Aorta (tissue), 5 donors: ENCODE data around the gene ARRDC4. TPM values are rescaled to one million over a fixed set of nuclear protein-coding genes. Genes with fewer than 3 reads are reported as not detected.
"Not testable (repeated sequence)": the region's sequence is repeated elsewhere in the genome, so short reads cannot be mapped to it uniquely, and the experiment has no call there.

Experiments used
- ATAC-seq: fragments of 200-7000 bp; cut with Tn5 transposase; one replicate; pipeline ENCODE4 v1.9.1; 2022; ENCODE audit warnings: moderate library complexity; ENCODE audit not compliant: low FRiP score
- DNase-seq, 2 donors: peaks; one replicate each; pipeline ENCODE4 v3.0.0-alpha.2; 2020
- H3K27ac ChIP-seq, 2 donors: one replicate each; pipeline ENCODE4 v1.5.1; 2013; ENCODE audit warnings: low read length in 2 of 2, mild to moderate bottlenecking in 2 of 2, moderate library complexity in 2 of 2, control low read depth in 1 of 2, inconsistent platforms in 1 of 2, low read depth in 1 of 2
- H3K27me3 ChIP-seq, 2 donors: one replicate each; pipeline ENCODE4 v1.6.1; 2013; ENCODE audit warnings: control low read depth in 1 of 2, low read length in 1 of 2, mild to moderate bottlenecking in 1 of 2, moderate library complexity in 1 of 2; ENCODE audit not compliant: insufficient read depth in 2 of 2, control insufficient read depth in 1 of 2
- H3K36me3 ChIP-seq, 2 donors: one replicate each; pipeline ENCODE4 v1.6.1; 2013; ENCODE audit warnings: control low read depth in 1 of 2, low read length in 1 of 2, mild to moderate bottlenecking in 1 of 2; ENCODE audit not compliant: insufficient read depth in 2 of 2, control insufficient read depth in 1 of 2
- H3K4me1 ChIP-seq, 2 donors: one replicate each; pipeline ENCODE4 v1.6.1; 2013; ENCODE audit warnings: low read length in 2 of 2, control low read depth in 1 of 2, mild to moderate bottlenecking in 1 of 2, moderate library complexity in 1 of 2; ENCODE audit not compliant: insufficient read depth in 2 of 2, control insufficient read depth in 1 of 2
- H3K4me3 ChIP-seq, 2 donors: one replicate each; pipeline ENCODE4 v1.5.1; 2013; ENCODE audit warnings: low read length in 2 of 2, control low read depth in 1 of 2, mild to moderate bottlenecking in 1 of 2
- H3K9me3 ChIP-seq: one replicate; pipeline ENCODE4 v1.6.1; 2013; ENCODE audit warnings: mild to moderate bottlenecking, low read length; ENCODE audit not compliant: control insufficient read depth
- WGBS, 2 donors: extraction: QIAGEN DNeasy Blood & Tissue Kit; methylation state at CpG; one replicate each; pipeline ENCODE4 v1.1.7; 2013; 5-methylcytosine and 5-hydroxymethylcytosine counted together
- intact Hi-C, 2 donors: fragments of 100-400 bp; cut with DNase I; formaldehyde crosslinking; loops; one replicate each; pipeline versions ENCODE4 v1.14.2 to v1.15.0; 2022
- polyA plus RNA-seq, 2 donors: library from polyadenylated mRNA; stranded (reverse); fragments of 200-250 nt; gene quantifications; one replicate each; pipeline ENCODE4 v1.2.3, GENCODE V29; 2013
- total RNA-seq, 2 donors: library from RNA; stranded (reverse); fragmentation: NEBNext Ultra II Directional; extraction: Animal tissue kit (Norgen Biotek cat#: 25700); gene quantifications; one replicate each; pipeline ENCODE4 v1.2.1, GENCODE V29; 2021
- donor health status: healthy with polysubstance abuse.
- donor health status: Bipolar disorder and iron deficiency.
- donor health status: DM: no; HTN: no; CAD: no.
- donor health status: DM: no; HTN: no; CAD: no.
- donor health status: DM: yes; HTN: yes; CAD: no.

Gene ARRDC4
- total and polyA plus RNA-seq, 4 donors = 3.1 to 27.2 (median 21.8) TPM

DNA sequence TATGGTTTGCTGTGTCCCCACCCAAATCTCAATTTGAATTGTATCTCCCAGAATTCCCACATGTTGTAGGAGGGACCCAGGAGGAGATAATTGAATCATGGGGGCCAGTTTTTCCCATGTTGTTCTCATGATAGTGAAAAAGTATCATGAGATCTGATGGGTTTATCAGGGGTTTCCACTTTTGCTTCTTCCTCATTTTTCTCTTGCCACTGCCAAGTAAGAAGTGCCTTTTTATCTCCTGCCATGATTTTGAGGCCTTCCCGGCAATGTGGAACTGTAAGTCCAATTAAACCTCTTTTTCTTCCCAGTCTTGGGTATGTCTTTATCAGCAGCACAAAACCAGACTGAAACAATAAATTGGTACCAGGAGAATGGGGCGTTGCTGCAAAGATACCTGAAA lies 25.5 kb downstream of the ARRDC4 start:
- not testable (repeated sequence) for H3K27me3 ChIP-seq, H3K4me3 ChIP-seq, H3K36me3 ChIP-seq, H3K27ac ChIP-seq, H3K9me3 ChIP-seq, ATAC-seq, H3K4me1 ChIP-seq, DNase-seq
- intact Hi-C loops = loop anchor here in 1 of 2 donors (2.0 kb wide), 1 partner anchor 35 kb away; no protein-coding TSS in a partner anchor
- WGBS, 2 donors = 82 to 86% methylated on average over 2 of the region's 2 CpGs

DNA sequence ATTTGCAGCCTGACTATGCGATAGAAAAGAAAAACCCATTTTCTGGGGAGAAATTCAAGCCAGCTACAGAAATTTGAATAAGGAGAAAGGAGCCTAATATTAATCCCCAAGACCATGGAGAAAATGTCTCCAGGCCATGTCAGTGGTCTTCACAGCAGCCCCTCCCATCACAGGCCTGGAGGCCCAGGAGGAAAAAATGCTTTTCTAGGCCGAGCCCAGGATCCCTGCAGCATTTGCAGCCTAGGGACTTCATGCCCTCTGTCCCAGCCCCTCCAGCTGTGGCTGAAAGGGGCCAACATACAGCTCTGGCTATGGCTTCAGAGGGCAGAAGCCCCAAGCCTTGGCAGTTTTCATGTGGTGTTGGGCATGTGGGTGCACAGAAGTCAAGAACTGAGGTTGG lies 26.3 kb downstream of the ARRDC4 start:
- DNase-seq = no peak
- no peaks in the 10 kb centered on the region for H3K9me3 ChIP-seq
- H3K4me1 ChIP-seq = no peaks in the 10 kb centered on the region
- intact Hi-C loops = no loop called here
- no peaks in the 10 kb centered on the region for H3K36me3 ChIP-seq
- no peaks in the 10 kb centered on the region for H3K27me3 ChIP-seq
- WGBS, 2 donors = 89 to 94% methylated on average over 2 of the region's 2 CpGs
- H3K27ac ChIP-seq = no peak overlapping the region
- ATAC-seq = no peak
- H3K4me3 ChIP-seq = no peak overlapping the region

DNA sequence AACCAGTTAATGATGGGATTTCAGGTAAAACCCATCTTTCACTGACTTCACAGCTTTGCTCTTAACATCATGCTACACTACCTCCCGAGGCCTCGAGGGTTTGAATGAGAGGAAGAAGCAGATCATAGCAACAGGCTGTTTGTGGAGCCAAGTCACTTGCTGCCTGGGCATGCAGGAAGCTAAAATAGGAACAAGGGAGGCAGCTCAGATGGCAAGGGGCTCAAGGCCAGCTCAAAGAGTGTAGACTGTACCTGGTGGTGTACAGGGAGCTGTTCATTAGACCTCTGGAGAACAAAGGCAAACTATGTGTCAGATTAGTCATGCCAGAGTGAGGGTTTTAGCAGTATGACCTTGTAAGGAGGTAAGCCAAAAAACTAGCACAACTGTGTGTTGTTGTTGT lies 28.8 kb downstream of the ARRDC4 start:
- Histone ChIP-seq H3K27ac (no peak overlapping the region), H3K36me3 (no peaks in the 10 kb centered on the region), H3K27me3 (no peaks in the 10 kb centered on the region), H3K4me3 (no peak overlapping the region), H3K9me3 (no peaks in the 10 kb centered on the region), H3K4me1 (no peaks in the 10 kb centered on the region)
- no peak for DNase-seq
- 66 to 67% methylated on average over 2 of the region's 2 CpGs for WGBS, 2 donors
- intact Hi-C loops = no loop called here
- ATAC-seq = no peak

DNA sequence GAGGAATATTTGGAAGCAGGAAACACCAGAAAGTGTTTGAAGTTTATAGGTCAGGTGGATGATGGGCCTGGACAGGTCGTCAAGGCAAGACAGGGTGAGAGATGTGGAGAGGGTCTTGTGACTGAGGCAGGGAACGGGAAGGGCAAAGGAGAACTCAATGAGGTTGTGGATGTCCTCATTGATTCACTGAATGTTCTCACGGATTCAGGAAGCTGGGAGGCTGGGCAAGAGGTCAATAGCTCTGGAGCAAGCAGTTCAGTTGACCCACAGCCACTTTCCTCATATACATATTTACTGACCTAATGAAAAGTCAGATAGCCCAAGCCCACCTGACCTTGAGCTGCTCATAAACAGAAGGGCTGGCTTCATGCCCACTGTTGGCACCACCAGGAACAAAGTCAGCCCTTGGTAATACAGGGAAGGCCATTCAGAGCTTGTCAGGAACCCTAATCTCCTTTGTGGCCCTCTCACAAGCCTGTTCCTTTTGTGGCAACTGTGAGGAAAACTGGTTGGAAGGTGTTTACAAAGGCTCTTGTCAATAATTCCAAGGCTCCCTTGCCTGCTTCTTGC lies 31.6 kb downstream of the ARRDC4 start:
- H3K27ac ChIP-seq = no peak overlapping the region
- no peak for ATAC-seq

DNA sequence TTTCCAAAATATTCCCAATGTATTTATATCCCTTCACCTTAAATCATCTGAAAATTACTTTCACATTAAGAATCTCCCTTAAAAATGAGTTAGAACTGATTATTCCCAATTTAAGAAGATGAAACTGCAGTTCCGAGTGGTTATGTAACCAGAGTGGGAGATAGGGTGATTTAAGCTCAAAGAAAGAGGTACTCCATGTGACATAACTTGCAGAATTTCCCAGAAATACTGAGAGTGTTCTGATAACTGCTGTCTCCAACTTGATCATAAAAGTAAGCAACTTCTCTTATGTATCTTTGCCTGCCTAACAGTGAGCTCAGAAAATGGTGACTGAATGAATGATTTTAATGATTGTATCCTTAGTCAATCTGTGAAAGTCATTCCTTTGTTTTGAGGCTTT lies 32.3 kb downstream of the ARRDC4 start:
- intact Hi-C loops = no loop called here
- H3K9me3 ChIP-seq = no peaks in the 10 kb centered on the region
- ATAC-seq (no peak), DNase-seq (no peak)
- H3K36me3 ChIP-seq = no peaks in the 10 kb centered on the region
- no peaks in the 10 kb centered on the region for H3K4me1 ChIP-seq
- no peak overlapping the region for H3K27ac ChIP-seq
- H3K27me3 ChIP-seq = no peaks in the 10 kb centered on the region
- WGBS, 2 donors = 71 to 81% methylated on average over 1 of the region's 1 CpG
- no peak overlapping the region for H3K4me3 ChIP-seq

More for the DNA sequence above, 31.6 kb downstream of the ARRDC4 start:
- Histone ChIP-seq H3K27me3 (no peaks in the 10 kb centered on the region), H3K4me3 (no peak overlapping the region), H3K4me1 (no peaks in the 10 kb centered on the region), H3K36me3 (no peaks in the 10 kb centered on the region), H3K9me3 (no peaks in the 10 kb centered on the region)
- DNase-seq = no peak
- 69 to 85% methylated on average over 3 of the region's 3 CpGs for WGBS, 2 donors
- intact Hi-C loops = no loop called here

DNA sequence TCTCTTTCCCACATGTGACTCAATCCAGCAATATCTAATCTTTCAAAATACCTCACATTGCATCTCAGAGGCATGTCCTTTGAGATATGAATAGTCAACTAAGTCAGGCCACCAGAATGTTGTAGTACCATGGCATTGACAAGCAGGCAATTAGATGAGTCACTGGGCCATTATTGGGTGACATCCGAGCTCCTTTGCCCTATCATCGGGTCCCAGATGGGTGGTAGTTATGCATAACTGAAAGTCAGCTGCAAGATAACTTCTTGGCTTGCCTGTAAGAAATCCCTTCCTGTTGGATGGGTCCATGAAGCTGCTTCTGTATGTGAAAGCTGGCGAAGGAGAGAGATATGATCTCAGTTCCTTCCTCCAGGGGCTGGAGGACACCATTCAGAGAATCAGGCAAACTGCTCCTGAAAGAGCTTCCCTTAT lies 32.8 kb downstream of the ARRDC4 start:
- Histone ChIP-seq H3K27me3 (no peaks in the 10 kb centered on the region), H3K4me1 (no peaks in the 10 kb centered on the region), H3K4me3 (no peak overlapping the region), H3K27ac (no peak overlapping the region), H3K9me3 (no peaks in the 10 kb centered on the region), H3K36me3 (no peaks in the 10 kb centered on the region)
- no peak for ATAC-seq
- WGBS, 2 donors = 62 to 73% methylated on average over 3 of the region's 3 CpGs
- intact Hi-C loops = no loop called here
- DNase-seq = no peak

DNA sequence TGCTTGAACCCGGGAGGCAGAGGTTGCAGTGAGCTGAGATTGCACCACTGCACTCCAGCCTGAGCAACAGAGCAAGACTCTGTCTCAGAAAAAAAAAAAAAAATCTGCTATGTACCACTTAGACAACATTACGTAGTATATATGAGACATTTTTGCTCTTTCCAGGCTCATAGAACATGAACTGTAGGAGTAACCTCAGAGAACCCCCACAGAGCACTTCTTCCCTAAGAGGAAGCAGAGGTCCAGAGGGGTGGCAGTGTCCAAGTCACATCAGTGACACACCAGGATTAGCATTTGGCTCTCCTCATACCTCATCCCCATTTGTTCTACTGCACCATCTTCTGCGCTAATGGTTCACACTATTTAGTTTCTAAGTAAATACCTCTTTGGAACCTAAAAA lies 33.7 kb downstream of the ARRDC4 start:
- DNase-seq = no peak
- no peaks in the 10 kb centered on the region for H3K4me1 ChIP-seq
- no peak overlapping the region for H3K27ac ChIP-seq
- no peaks in the 10 kb centered on the region for H3K9me3 ChIP-seq
- ATAC-seq = no peak
- intact Hi-C loops = no loop called here
- H3K36me3 ChIP-seq = no peaks in the 10 kb centered on the region
- H3K4me3 ChIP-seq = no peak overlapping the region
- no peaks in the 10 kb centered on the region for H3K27me3 ChIP-seq
- 73 to 87% methylated on average over 3 of the region's 3 CpGs for WGBS, 2 donors

DNA sequence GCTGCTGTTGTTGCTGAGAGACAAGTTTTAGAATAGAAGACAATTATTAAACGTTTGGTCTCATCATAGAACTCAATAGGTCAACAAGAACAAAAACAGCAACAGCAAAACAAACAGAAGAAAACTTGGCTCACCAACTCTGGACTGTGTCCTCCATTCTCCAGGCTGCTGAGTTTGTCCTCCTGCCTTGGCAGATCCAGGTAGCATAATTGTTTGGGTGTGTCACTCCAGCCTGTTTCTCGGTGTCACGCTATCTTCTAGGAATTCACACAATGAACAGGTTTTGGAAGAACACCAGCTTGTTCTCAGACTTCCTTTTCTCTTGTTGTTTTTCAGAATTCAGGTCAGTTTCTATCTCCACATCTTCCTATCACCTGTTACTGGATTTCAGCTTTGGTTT lies 34.7 kb downstream of the ARRDC4 start:
- Histone ChIP-seq H3K4me1 (no peaks in the 10 kb centered on the region), H3K9me3 (no peaks in the 10 kb centered on the region), H3K27ac (no peak overlapping the region), H3K4me3 (no peak overlapping the region), H3K36me3 (no peaks in the 10 kb centered on the region), H3K27me3 (no peaks in the 10 kb centered on the region)
- intact Hi-C loops = no loop called here
- WGBS, 2 donors = 73 to 75% methylated on average over 3 of the region's 3 CpGs
- ATAC-seq (no peak), DNase-seq (no peak)

DNA sequence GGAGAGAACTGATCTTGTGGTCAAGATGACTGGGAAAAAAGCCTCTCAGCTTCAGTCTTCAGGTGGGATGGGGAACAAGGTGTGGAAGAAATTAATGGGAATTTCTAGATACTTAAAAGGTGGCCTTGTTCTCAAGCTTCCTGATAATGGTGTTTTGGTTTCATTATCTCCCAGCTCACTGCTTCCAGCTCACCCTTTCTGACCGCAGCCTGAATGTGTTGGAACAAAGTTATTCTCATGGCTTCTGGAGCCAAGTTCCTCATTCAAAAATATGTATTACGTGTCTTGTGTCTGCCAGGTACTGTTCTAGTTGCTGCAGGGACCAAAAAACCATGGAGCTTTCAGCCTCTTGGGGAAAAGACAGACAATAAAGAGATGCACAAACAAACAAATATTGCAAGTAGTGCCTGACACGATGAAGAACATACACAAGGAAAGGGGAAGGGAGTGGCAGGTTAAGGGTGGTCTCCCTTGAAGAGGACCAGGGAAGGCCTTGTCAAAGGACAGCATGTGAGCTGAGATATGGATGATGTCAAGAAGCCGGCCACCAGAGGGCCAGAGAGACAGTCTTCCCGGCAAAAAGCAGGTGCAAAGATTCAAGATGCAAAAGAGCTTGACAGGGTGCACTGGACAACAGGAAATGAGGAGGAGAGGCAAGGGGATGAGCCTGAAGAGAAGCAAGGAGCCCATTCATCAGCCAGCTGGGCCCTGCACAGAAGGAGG lies 35.5 kb downstream of the ARRDC4 start:
- H3K4me1 ChIP-seq = no peaks in the 10 kb centered on the region
- ATAC-seq (no peak), DNase-seq (no peak)
- H3K27ac ChIP-seq = no peak overlapping the region
- no peaks in the 10 kb centered on the region for H3K27me3 ChIP-seq
- no peaks in the 10 kb centered on the region for H3K36me3 ChIP-seq
- intact Hi-C loops = no loop called here
- WGBS, 2 donors = 52 to 53% methylated on average over 5 of the region's 5 CpGs
- H3K9me3 ChIP-seq = no peaks in the 10 kb centered on the region
- H3K4me3 ChIP-seq = no peak overlapping the region
